HUES48 (cell line): ENCODE data around the gene DLG2.
"Not testable (repeated sequence)": the region's sequence is repeated elsewhere in the genome, so short reads cannot be mapped to it uniquely, and the experiment has no call there.

Experiments
- H3K27ac ChIP-seq: one replicate; pipeline ENCODE4 v1.7.0; 2013; ENCODE audit warnings: low read depth, low read length, inconsistent platforms
- H3K27me3 ChIP-seq: 2 replicates; pipeline ENCODE4 v1.6.1; 2013; ENCODE audit warnings: mild to moderate bottlenecking, low read length; ENCODE audit not compliant: control insufficient read depth, insufficient read depth
- H3K36me3 ChIP-seq: 2 replicates; pipeline ENCODE4 v1.6.1; 2013; ENCODE audit warnings: low read length; ENCODE audit not compliant: control insufficient read depth, insufficient read depth
- H3K4me1 ChIP-seq: 2 replicates; pipeline ENCODE4 v1.6.1; 2013; ENCODE audit warnings: mild to moderate bottlenecking, low read length; ENCODE audit not compliant: control insufficient read depth, insufficient read depth
- H3K4me3 ChIP-seq: 2 replicates; pipeline ENCODE4 v1.5.1; 2013; ENCODE audit warnings: mild to moderate bottlenecking, low read depth, low read length
- H3K9ac ChIP-seq: 2 replicates; pipeline ENCODE4 v1.6.1; 2013; ENCODE audit warnings: mild to moderate bottlenecking, low read depth, low read length, moderate library complexity
- H3K9me3 ChIP-seq: 2 replicates; pipeline ENCODE4 v1.6.1; 2013; ENCODE audit warnings: low read length; ENCODE audit not compliant: control insufficient read depth, insufficient read depth

DLG2 gene

GRCh38 chr11:85663080-85663752, 36.1 kb upstream of the DLG2 start:
- peak overlapping the region; percentile 93 for H3K9ac ChIP-seq
- H3K36me3 ChIP-seq, result peaks cover 52% of the 10 kb centered on the region
- H3K27ac ChIP-seq, result no peak overlapping the region
- H3K9me3 ChIP-seq, result no peaks in the 10 kb centered on the region
- peak overlapping the region; percentile 96 for H3K4me3 ChIP-seq
- no peaks in the 10 kb centered on the region for H3K27me3 ChIP-seq
- peaks cover 20% of the 10 kb centered on the region for H3K4me1 ChIP-seq

- H3K9ac ChIP-seq, result no peak overlapping the region
- no peak overlapping the region for H3K27ac ChIP-seq
- H3K4me1 ChIP-seq, result peaks cover 20% of the 10 kb centered on the region
Observed at GRCh38 chr11:85661972-85662664, 35.0 kb upstream of the DLG2 start.

GRCh38 chr11:85658180-85658579, 31.0 kb upstream of the DLG2 start:
- no peak overlapping the region for H3K9ac ChIP-seq

More at GRCh38 chr11:85661972-85662664, 35.0 kb upstream of the DLG2 start:
- Histone ChIP-seq H3K4me3 (peak overlapping the region; percentile 96), H3K27me3 (no peaks in the 10 kb centered on the region), H3K36me3 (peaks cover 62% of the 10 kb centered on the region), H3K9me3 (no peaks in the 10 kb centered on the region)

GRCh38 chr11:85656777-85657176, 29.6 kb upstream of the DLG2 start:
- H3K9me3 ChIP-seq, result no peaks in the 10 kb centered on the region
- H3K4me3 ChIP-seq, result no peak overlapping the region
- peaks cover 83% of the 10 kb centered on the region for H3K36me3 ChIP-seq
- H3K27ac ChIP-seq, result no peak overlapping the region
- H3K27me3 ChIP-seq, result no peaks in the 10 kb centered on the region
- H3K9ac ChIP-seq, result no peak overlapping the region
- peaks cover 10% of the 10 kb centered on the region; the same call in 1 of the 2 replicates for H3K4me1 ChIP-seq

More at GRCh38 chr11:85658180-85658579, 31.0 kb upstream of the DLG2 start:
- Histone ChIP-seq H3K4me3 (no peak overlapping the region), H3K4me1 (peaks cover 10% of the 10 kb centered on the region; the same call in 1 of the 2 replicates), H3K27me3 (no peaks in the 10 kb centered on the region), H3K9me3 (no peaks in the 10 kb centered on the region), H3K36me3 (peaks cover 91% of the 10 kb centered on the region), H3K27ac (no peak overlapping the region)

DNA sequence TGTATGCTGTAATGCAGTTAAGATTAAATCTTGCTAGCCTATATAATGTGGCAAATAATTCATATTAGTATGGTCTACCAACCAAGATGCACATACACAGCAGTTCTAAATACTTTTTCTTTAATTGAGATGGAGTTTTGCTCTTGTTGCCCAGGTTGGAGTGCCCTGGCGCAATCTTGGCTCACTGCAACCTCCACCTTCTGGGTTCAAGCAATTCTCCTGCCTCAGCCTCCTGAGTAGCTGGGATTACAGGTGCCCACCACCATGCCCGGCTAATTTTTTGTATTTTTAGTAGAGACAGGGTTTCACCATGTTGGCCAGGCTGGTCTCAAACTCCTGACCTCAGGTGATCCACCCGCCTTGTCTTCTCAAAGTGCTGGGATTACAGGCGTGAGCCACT, 27.2 kb upstream of the DLG2 start:
- not testable (repeated sequence) for H3K9me3 ChIP-seq, H3K4me3 ChIP-seq, H3K27me3 ChIP-seq, H3K4me1 ChIP-seq, H3K9ac ChIP-seq
- H3K36me3 ChIP-seq, result peaks cover 65% of the 10 kb centered on the region
- peak overlapping the region; percentile 32 for H3K27ac ChIP-seq

GRCh38 chr11:85652786-85653447, 25.8 kb upstream of the DLG2 start:
- H3K36me3 ChIP-seq, result peaks cover 51% of the 10 kb centered on the region

DNA sequence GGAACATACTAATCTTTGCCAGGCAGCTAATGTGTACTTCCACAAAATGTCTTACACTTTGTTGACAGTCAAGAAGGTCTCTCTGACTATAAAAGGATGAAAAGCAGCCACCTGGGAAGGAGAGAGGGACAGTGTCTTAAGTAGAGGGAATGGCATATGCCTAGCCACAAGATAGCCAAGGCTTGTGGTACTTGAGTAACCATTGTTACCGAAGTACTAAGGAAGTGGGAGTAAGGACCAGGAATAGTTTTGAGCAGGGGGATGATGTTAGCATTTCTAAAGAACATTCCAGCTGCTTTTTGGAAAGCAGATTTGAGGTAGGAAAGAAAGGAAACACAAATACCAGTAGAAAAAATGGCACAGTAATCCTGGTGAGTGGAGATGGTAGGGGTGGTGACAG, 24.0 kb upstream of the DLG2 start:
- H3K9ac ChIP-seq, result no peak overlapping the region
- H3K27ac ChIP-seq, result peak overlapping the region; percentile 10
- H3K36me3 ChIP-seq, result peaks cover 33% of the 10 kb centered on the region
- no peaks in the 10 kb centered on the region for H3K27me3 ChIP-seq
- H3K4me1 ChIP-seq, result peaks cover 24% of the 10 kb centered on the region
- H3K9me3 ChIP-seq, result no peaks in the 10 kb centered on the region
- no peak overlapping the region for H3K4me3 ChIP-seq

More at GRCh38 chr11:85652786-85653447, 25.8 kb upstream of the DLG2 start:
- no peak overlapping the region for H3K27ac ChIP-seq
- peaks cover 18% of the 10 kb centered on the region for H3K4me1 ChIP-seq
- H3K27me3 ChIP-seq, result no peaks in the 10 kb centered on the region
- H3K9ac ChIP-seq, result no peak overlapping the region
- no peaks in the 10 kb centered on the region for H3K9me3 ChIP-seq
- no peak overlapping the region for H3K4me3 ChIP-seq

DNA sequence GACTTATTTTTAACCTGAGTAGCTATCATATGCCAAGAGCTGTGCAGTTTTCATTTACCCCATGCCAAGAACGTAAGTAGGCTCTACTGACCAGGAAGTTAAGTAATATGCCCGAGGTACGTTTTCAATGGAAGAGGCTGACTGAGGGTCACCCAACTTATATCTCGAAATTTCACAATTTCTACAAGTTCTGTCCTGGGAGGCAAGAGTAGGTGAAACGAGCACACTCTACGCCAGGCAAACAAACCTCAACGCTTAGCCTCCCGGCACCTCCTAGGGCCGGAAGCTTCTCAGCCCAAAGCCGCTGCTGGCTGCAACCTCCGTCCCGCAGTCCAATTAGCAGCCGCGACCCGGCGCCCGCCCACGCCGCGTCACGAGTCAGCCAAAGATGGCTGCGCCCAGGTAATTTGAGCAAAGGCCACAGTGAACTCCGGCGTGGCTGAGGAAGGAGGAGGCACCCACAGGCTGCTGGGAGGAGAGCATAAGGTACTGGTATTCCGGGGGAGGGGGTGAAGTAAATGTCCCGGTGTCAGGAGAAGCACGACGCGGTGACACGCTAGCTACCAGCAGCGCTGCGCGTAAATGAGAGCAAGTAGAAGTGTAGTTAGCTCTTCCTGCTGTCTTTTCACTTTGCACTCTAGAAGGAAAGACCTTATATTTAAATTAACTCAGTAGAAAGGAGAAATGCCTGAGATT, 20.6 kb upstream of the DLG2 start, which contains the start of gene TMEM126A:
Gene TMEM126A (plus strand): TSS at position 364 of the 696 bp plus-strand sequence. CDS start 2,289 bp downstream, outside the sequence.
- Histone ChIP-seq H3K27ac (peak within 1 kb of the TSS; percentile 85), H3K36me3 (peaks cover 6% of the 10 kb centered on the region; the same call in 1 of the 2 replicates), H3K9me3 (no peaks in the 10 kb centered on the region), H3K4me3 (peak within 1 kb of the TSS; percentile 85), H3K27me3 (no peaks in the 10 kb centered on the region), H3K9ac (peak within 1 kb of the TSS; percentile 67), H3K4me1 (peaks cover 33% of the 10 kb centered on the region)

DNA sequence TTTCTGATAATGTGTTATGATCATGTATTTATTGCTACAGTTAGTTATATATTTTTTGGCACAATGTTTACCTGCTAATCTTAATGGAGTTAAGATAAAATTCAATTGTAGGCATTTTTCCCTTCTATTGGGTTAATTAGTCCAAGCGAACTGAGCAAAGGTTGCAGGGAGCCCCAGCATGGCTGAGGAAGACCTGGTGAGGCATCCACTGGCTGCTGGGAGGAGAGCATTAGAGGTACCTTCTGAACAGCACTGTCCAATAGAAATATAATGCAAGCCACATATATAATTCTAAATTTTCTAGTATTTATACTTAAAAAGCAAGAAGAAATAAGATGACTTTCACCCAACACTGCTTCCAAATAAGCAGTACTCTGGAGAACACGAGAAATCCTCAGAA, 19.9 kb upstream of the DLG2 start:
- H3K9me3 ChIP-seq, result no peaks in the 10 kb centered on the region

DNA sequence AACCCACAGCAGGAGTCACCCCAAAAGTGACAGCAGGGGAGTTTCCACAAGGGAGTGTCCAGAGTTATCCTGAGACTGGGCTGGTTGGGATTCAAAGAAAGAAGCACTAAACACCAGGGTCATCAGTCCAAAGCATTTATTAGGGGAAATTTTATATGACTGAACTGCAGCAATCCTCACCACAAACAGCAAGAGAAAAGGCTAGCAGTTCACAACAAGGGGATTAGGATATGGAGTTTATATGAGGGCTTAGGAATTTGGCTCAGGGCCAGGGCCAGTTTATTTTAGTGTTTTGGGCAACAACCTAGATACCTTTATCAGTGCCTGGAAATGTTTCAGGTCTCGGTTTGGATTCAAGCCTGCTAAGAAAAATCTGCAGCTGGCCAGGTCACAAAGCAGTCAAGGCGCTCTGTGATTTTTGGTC, 16.1 kb upstream of the DLG2 start:
- H3K4me1 ChIP-seq, result peaks cover 15% of the 10 kb centered on the region
- H3K9me3 ChIP-seq, result no peaks in the 10 kb centered on the region
- H3K36me3 ChIP-seq, result no peaks in the 10 kb centered on the region
- no peak overlapping the region for H3K4me3 ChIP-seq
- no peaks in the 10 kb centered on the region for H3K27me3 ChIP-seq
- H3K9ac ChIP-seq, result no peak overlapping the region
- H3K27ac ChIP-seq, result no peak overlapping the region

More for the DNA sequence above, 19.9 kb upstream of the DLG2 start:
- 0 out of 2 replicates have a peak, but pooled peaks cover 6% of the 10 kb centered on the region for H3K36me3 ChIP-seq
- no peaks in the 10 kb centered on the region for H3K27me3 ChIP-seq
- peak overlapping the region; percentile 85 for H3K4me3 ChIP-seq
- peak overlapping the region; percentile 67 for H3K9ac ChIP-seq
- H3K27ac ChIP-seq, result peak overlapping the region; percentile 85
- peaks cover 33% of the 10 kb centered on the region for H3K4me1 ChIP-seq
